HL-60 (cell line): ENCODE measurements around the gene PSMB10.

Experiments used
- GABPA ChIP-seq: IDR thresholded peaks from 2 replicates; pipeline ENCODE4 v1.6.1; 2012; ENCODE audit warnings: low read depth
- POLR2AphosphoS5 ChIP-seq: IDR thresholded peaks from 2 replicates; pipeline ENCODE4 v1.6.1; 2012; ENCODE audit warnings: low read depth
- TF ChIP-seq, protein P1 (sequence below): IDR thresholded peaks from one replicate; pipeline ENCODE4 v1.5.1; 2011; ENCODE audit warnings: low read length, control low read depth, inconsistent platforms; ENCODE audit not compliant: insufficient read depth
- TF ChIP-seq, protein P2 (sequence below): IDR thresholded peaks from 2 replicates; pipeline ENCODE4 v1.6.1; 2012; ENCODE audit warnings: low read depth; ENCODE audit not compliant: insufficient replicate concordance

DNA sequence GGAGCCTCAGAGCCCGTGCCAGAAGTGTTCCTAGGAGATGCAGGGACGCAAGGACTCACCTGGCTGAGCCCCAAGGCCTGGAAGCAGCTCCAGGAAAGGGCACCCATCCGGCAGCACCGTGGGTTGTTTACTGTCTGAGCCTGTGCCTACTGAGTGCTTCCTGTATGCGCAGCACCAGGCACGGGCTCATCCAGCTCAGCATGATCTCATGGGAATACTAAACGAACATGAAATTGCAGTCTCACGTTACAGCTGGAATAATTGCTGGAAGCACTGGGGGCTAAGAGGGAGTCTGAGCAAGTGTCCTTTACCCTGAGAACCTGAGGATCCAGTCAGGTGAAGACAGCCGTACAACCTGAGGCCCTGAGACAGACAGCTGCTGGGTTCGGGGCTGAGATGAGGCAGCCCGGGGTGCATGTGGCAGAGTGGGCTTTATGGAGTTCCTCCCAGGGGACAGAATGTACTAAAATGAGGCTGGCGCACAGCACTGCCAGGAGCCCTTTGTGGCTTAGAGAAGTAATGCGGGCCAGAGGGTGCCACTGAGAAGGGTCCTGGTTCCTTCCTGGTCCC lies 10.4 kb downstream of the PSMB10 start:
- TF ChIP-seq, protein P1, sequence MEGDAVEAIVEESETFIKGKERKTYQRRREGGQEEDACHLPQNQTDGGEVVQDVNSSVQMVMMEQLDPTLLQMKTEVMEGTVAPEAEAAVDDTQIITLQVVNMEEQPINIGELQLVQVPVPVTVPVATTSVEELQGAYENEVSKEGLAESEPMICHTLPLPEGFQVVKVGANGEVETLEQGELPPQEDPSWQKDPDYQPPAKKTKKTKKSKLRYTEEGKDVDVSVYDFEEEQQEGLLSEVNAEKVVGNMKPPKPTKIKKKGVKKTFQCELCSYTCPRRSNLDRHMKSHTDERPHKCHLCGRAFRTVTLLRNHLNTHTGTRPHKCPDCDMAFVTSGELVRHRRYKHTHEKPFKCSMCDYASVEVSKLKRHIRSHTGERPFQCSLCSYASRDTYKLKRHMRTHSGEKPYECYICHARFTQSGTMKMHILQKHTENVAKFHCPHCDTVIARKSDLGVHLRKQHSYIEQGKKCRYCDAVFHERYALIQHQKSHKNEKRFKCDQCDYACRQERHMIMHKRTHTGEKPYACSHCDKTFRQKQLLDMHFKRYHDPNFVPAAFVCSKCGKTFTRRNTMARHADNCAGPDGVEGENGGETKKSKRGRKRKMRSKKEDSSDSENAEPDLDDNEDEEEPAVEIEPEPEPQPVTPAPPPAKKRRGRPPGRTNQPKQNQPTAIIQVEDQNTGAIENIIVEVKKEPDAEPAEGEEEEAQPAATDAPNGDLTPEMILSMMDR, result no peak
- no peak for TF ChIP-seq POLR2AphosphoS5
- TF ChIP-seq, protein P2, sequence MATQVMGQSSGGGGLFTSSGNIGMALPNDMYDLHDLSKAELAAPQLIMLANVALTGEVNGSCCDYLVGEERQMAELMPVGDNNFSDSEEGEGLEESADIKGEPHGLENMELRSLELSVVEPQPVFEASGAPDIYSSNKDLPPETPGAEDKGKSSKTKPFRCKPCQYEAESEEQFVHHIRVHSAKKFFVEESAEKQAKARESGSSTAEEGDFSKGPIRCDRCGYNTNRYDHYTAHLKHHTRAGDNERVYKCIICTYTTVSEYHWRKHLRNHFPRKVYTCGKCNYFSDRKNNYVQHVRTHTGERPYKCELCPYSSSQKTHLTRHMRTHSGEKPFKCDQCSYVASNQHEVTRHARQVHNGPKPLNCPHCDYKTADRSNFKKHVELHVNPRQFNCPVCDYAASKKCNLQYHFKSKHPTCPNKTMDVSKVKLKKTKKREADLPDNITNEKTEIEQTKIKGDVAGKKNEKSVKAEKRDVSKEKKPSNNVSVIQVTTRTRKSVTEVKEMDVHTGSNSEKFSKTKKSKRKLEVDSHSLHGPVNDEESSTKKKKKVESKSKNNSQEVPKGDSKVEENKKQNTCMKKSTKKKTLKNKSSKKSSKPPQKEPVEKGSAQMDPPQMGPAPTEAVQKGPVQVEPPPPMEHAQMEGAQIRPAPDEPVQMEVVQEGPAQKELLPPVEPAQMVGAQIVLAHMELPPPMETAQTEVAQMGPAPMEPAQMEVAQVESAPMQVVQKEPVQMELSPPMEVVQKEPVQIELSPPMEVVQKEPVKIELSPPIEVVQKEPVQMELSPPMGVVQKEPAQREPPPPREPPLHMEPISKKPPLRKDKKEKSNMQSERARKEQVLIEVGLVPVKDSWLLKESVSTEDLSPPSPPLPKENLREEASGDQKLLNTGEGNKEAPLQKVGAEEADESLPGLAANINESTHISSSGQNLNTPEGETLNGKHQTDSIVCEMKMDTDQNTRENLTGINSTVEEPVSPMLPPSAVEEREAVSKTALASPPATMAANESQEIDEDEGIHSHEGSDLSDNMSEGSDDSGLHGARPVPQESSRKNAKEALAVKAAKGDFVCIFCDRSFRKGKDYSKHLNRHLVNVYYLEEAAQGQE, result no peak
- no peak for TF ChIP-seq GABPA
